ENCODE data around the gene PXMP2.

Gene PXMP2

GRCh38 chr12:132687211-132688164, at the start of gene PXMP2, which contains the start of gene POLE:
Gene PXMP2, plus strand, starts transcription at chr12:132687587. Its CDS starts 84 bp downstream, at chr12:132687671.
Gene POLE, minus strand, starts transcription at chr12:132687342. Its CDS starts 27 bp downstream, at chr12:132687315.
- peak; percentile 95 to 98 for DNase-seq
- peak; percentile 80 for TF ChIP-seq POLR2A (IDR thresholded peaks at IDR 0.05; ENCODE audit: low read length)
- TF ChIP-seq GATA1 (IDR thresholded peaks at IDR 0.05; ENCODE audit: low read depth, low read length), result no peak

GRCh38 chr12:132637811-132638210, 49.6 kb upstream of the PXMP2 start:
- TF ChIP-seq POLR2A (IDR thresholded peaks at IDR 0.05; ENCODE audit: low read length) (no peak), GATA1 (IDR thresholded peaks at IDR 0.05; ENCODE audit: low read depth, low read length) (no peak)

GRCh38 chr12:132638541-132639408, 48.6 kb upstream of the PXMP2 start:
- no peak for TF ChIP-seq POLR2A (IDR thresholded peaks at IDR 0.05; ENCODE audit: low read length)
- no peak for TF ChIP-seq GATA1 (IDR thresholded peaks at IDR 0.05; ENCODE audit: low read depth, low read length)
- peak; percentile 16 to 34 for DNase-seq

More at GRCh38 chr12:132637811-132638210, 49.6 kb upstream of the PXMP2 start:
- no peak for DNase-seq

- DNase-seq, result no peak
- TF ChIP-seq POLR2A (IDR thresholded peaks at IDR 0.05; ENCODE audit: low read length), result no peak
- TF ChIP-seq GATA1 (IDR thresholded peaks at IDR 0.05; ENCODE audit: low read depth, low read length), result no peak
Measured at GRCh38 chr12:132639956-132640520, 47.3 kb upstream of the PXMP2 start.

- TF ChIP-seq GATA1 (IDR thresholded peaks at IDR 0.05; ENCODE audit: low read depth, low read length), result no peak
- TF ChIP-seq POLR2A (IDR thresholded peaks at IDR 0.05; ENCODE audit: low read length), result no peak
- no peak for DNase-seq
Measured at GRCh38 chr12:132640936-132641335, 46.5 kb upstream of the PXMP2 start.

- TF ChIP-seq GATA1 (IDR thresholded peaks at IDR 0.05; ENCODE audit: low read depth, low read length), result no peak
- no peak for TF ChIP-seq POLR2A (IDR thresholded peaks at IDR 0.05; ENCODE audit: low read length)
- DNase-seq, result no peak
Measured at GRCh38 chr12:132641811-132642650, 45.4 kb upstream of the PXMP2 start.

GRCh38 chr12:132642846-132643835, 44.2 kb upstream of the PXMP2 start:
- no peak for TF ChIP-seq GATA1 (IDR thresholded peaks at IDR 0.05; ENCODE audit: low read depth, low read length)
- no peak for TF ChIP-seq POLR2A (IDR thresholded peaks at IDR 0.05; ENCODE audit: low read length)
- DNase-seq, result no peak

- no peak for DNase-seq
- TF ChIP-seq POLR2A (IDR thresholded peaks at IDR 0.05; ENCODE audit: low read length), result no peak
- TF ChIP-seq GATA1 (IDR thresholded peaks at IDR 0.05; ENCODE audit: low read depth, low read length), result no peak
Measured at GRCh38 chr12:132646850-132647249, 40.5 kb upstream of the PXMP2 start.

GRCh38 chr12:132647858-132648257, 39.5 kb upstream of the PXMP2 start:
- DNase-seq, result no peak
- TF ChIP-seq POLR2A (IDR thresholded peaks at IDR 0.05; ENCODE audit: low read length) (no peak), GATA1 (IDR thresholded peaks at IDR 0.05; ENCODE audit: low read depth, low read length) (no peak)

- DNase-seq, result no peak
- TF ChIP-seq POLR2A (IDR thresholded peaks at IDR 0.05; ENCODE audit: low read length), result no peak
- TF ChIP-seq GATA1 (IDR thresholded peaks at IDR 0.05; ENCODE audit: low read depth, low read length), result no peak
Measured at GRCh38 chr12:132648616-132649225, 38.7 kb upstream of the PXMP2 start.

- TF ChIP-seq POLR2A (IDR thresholded peaks at IDR 0.05; ENCODE audit: low read length) (no peak), GATA1 (IDR thresholded peaks at IDR 0.05; ENCODE audit: low read depth, low read length) (no peak)
- no peak for DNase-seq
Measured at GRCh38 chr12:132649226-132649945, 38.0 kb upstream of the PXMP2 start.

Measured in erythroblast (primary cell).